Colonic mucosa (tissue), 4 donors: ENCODE results near the gene NSF. TPM values are rescaled to one million over a fixed set of nuclear protein-coding genes. Genes with fewer than 3 reads are reported as not detected.

Source experiments
- DNase-seq: peaks from one replicate; pipeline ENCODE4 v3.0.0-alpha.2; 2020
- H3K27ac ChIP-seq: fragments of 200-600 bp; one replicate; pipeline ENCODE4 v1.8.0; 2021
- H3K27me3 ChIP-seq: fragments of 200-600 bp; one replicate; pipeline ENCODE4 v1.8.0; 2021
- H3K36me3 ChIP-seq: fragments of 200-600 bp; one replicate; pipeline ENCODE4 v1.8.0; 2021
- H3K4me1 ChIP-seq: fragments of 200-600 bp; one replicate; pipeline ENCODE4 v1.8.0; 2021; ENCODE audit warnings: mild to moderate bottlenecking
- H3K4me3 ChIP-seq: fragments of 200-600 bp; one replicate; pipeline ENCODE4 v1.8.0; 2021
- H3K9ac ChIP-seq, 2 donors: one replicate each; pipeline ENCODE4 v1.7.0; 2013; ENCODE audit warnings: control low read depth in 2 of 2, low read depth in 2 of 2, low read length in 2 of 2
- H3K9me3 ChIP-seq: fragments of 200-600 bp; one replicate; pipeline ENCODE4 v1.8.0; 2021
- intact Hi-C: fragments of 100-400 bp; cut with DNase I; formaldehyde crosslinking; loops from one replicate; pipeline ENCODE4 v1.14.1; 2022
- total RNA-seq, 2 donors: library from RNA; stranded (reverse); fragmentation: NEBNext Ultra II Directional in 1 of 2; extraction: Animal tissue kit (Norgen Biotek cat#: 25700) in 1 of 2; gene quantifications; one replicate each; pipeline ENCODE4 v1.2.1, GENCODE V29; 2021
- TF ChIP-seq, protein P1 (sequence below): fragments of 200-600 bp; IDR thresholded peaks from one replicate; pipeline ENCODE4 v1.8.0; 2022; ENCODE audit warnings: antibody characterized with exemption, mild to moderate bottlenecking
- donor health status: healthy.
- donor health status: DM: no; HTN: no; CAD: no.
- donor health status: DM: no; HTN: no; CAD: no.

Gene NSF
- total RNA-seq, 2 donors from 2014 or later = 58.4 to 82.8 TPM

DNA sequence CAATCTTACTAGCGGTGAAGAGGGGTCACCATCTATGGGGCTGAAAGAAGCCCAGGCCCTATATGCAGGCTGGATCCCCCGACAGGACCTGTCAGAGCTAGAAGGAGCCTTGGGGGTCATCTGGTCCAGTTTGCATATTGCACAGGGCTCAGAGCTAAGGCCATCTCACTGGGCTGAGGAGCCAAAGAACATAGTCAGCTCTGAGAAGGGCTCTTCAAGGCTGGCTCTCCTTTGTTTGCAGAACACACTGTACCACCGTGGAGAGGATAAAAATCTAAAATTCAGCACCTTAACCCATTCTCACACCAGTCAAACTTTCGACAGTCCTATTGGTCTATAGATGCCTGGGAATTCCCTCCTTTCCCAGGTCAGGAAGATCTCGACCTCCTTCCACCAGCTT, 203.8 kb downstream of the NSF start:
- Histone ChIP-seq H3K4me3 (no peak overlapping the region), H3K27me3 (no peaks in the 10 kb centered on the region), H3K4me1 (no peaks in the 10 kb centered on the region), H3K9me3 (no peaks in the 10 kb centered on the region), H3K36me3 (no peaks in the 10 kb centered on the region), H3K9ac (no peak overlapping the region), H3K27ac (no peak overlapping the region)
- TF ChIP-seq, protein P1, sequence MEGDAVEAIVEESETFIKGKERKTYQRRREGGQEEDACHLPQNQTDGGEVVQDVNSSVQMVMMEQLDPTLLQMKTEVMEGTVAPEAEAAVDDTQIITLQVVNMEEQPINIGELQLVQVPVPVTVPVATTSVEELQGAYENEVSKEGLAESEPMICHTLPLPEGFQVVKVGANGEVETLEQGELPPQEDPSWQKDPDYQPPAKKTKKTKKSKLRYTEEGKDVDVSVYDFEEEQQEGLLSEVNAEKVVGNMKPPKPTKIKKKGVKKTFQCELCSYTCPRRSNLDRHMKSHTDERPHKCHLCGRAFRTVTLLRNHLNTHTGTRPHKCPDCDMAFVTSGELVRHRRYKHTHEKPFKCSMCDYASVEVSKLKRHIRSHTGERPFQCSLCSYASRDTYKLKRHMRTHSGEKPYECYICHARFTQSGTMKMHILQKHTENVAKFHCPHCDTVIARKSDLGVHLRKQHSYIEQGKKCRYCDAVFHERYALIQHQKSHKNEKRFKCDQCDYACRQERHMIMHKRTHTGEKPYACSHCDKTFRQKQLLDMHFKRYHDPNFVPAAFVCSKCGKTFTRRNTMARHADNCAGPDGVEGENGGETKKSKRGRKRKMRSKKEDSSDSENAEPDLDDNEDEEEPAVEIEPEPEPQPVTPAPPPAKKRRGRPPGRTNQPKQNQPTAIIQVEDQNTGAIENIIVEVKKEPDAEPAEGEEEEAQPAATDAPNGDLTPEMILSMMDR = no peak
- intact Hi-C loops = no loop called here
- no peak for DNase-seq

DNA sequence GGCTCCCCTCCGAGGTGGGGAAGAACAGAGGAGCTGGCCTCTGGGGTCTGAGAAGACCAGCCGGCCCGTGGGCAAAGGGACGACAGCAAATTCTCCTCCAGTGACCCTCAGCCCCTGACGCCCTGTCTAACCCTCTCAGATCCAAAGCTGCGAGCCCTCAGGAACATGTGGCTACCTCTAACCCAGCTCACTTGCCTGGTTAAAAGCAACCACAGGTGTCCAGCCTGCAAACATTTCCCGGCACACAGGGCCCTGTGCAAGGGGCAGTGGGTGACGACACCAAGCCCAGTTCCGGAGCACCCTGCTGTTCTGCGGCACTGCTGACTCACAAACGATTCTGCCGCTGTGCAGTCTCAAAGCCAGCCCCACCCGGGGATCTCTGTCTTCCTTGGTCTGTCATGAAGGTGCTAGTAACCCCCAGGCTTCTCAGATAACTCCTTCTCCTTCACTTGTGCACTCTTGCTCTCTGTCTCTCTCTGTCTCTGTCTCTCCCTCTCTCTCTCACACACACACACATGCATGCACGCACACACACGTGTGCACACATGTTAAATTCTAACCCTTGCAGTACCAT, 205.0 kb downstream of the NSF start:
- TF ChIP-seq, protein P1 = no peak
- Histone ChIP-seq H3K36me3 (no peaks in the 10 kb centered on the region), H3K4me1 (no peaks in the 10 kb centered on the region), H3K9me3 (no peaks in the 10 kb centered on the region), H3K9ac (no peak overlapping the region), H3K4me3 (no peak overlapping the region), H3K27ac (no peak overlapping the region), H3K27me3 (no peaks in the 10 kb centered on the region)
- intact Hi-C loops = no loop called here
- DNase-seq = no peak

DNA sequence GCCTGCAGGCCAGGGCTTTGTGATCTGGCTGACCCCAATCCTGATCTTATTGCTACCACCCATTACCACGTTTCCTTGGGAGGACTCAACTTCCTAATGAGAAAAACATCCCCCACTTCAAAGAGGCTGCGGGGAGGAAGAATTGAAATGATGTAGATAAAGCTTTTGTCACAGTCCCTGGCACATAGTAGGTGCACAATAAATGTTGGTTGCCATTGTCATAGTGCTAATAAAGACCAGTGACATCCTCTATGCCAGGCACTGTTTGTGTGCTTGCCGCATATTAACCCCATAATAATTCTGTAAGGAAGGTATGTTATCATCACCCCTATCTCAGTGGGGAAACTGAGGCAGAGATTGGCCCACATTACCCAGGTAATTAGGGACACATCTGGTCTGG, 205.6 kb downstream of the NSF start:
- H3K27me3 ChIP-seq = no peaks in the 10 kb centered on the region
- no peaks in the 10 kb centered on the region for H3K9me3 ChIP-seq
- H3K27ac ChIP-seq = no peak overlapping the region
- no peak overlapping the region for H3K4me3 ChIP-seq
- no peak for DNase-seq
- intact Hi-C loops = no loop called here
- no peak overlapping the region for H3K9ac ChIP-seq
- no peaks in the 10 kb centered on the region for H3K4me1 ChIP-seq
- H3K36me3 ChIP-seq = no peaks in the 10 kb centered on the region
- TF ChIP-seq, protein P1 = no peak

GRCh38 chr17:46796524-46796923, 206.1 kb downstream of the NSF start:
- no peak for DNase-seq
- H3K36me3 ChIP-seq = no peaks in the 10 kb centered on the region
- intact Hi-C loops = no loop called here
- no peak overlapping the region for H3K9ac ChIP-seq
- no peaks in the 10 kb centered on the region for H3K9me3 ChIP-seq
- H3K27ac ChIP-seq = no peak overlapping the region
- no peaks in the 10 kb centered on the region for H3K4me1 ChIP-seq
- no peak overlapping the region for H3K4me3 ChIP-seq
- TF ChIP-seq, protein P1 = no peak
- no peaks in the 10 kb centered on the region for H3K27me3 ChIP-seq

- no peak overlapping the region for H3K9ac ChIP-seq
- H3K4me3 ChIP-seq = no peak overlapping the region
- H3K9me3 ChIP-seq = no peaks in the 10 kb centered on the region
- H3K4me1 ChIP-seq = no peaks in the 10 kb centered on the region
- intact Hi-C loops = no loop called here
- no peak for DNase-seq
- H3K36me3 ChIP-seq = no peaks in the 10 kb centered on the region
- TF ChIP-seq, protein P1 = no peak
- no peak overlapping the region for H3K27ac ChIP-seq
- H3K27me3 ChIP-seq = no peaks in the 10 kb centered on the region
These were observed 206.6 kb downstream of the NSF start for GRCh38 chr17:46796956-46797530.
